Fibroblast of skin of right biceps (primary cell): ENCODE results near the gene SEPHS2.

Experiments
- DNase-seq: peaks from one replicate; pipeline ENCODE4 v3.0.0-alpha.2; 2013

SEPHS2 gene

GRCh38 chr16:30429418-30429677 is 16.3 kb downstream of the SEPHS2 start:
- no peak for DNase-seq

GRCh38 chr16:30428055-30428454 is 17.6 kb downstream of the SEPHS2 start:
- no peak for DNase-seq

- DNase-seq: no peak
Measured at GRCh38 chr16:30421010-30421409, 24.7 kb downstream of the SEPHS2 start.

- no peak for DNase-seq
Measured at GRCh38 chr16:30418350-30419181, 27.1 kb downstream of the SEPHS2 start.

- peak; percentile 91 for DNase-seq
Measured at GRCh38 chr16:30417529-30418349, 27.9 kb downstream of the SEPHS2 start.

GRCh38 chr16:30416624-30417528 is 28.8 kb downstream of the SEPHS2 start:
- no peak for DNase-seq

- no peak for DNase-seq
Measured at GRCh38 chr16:30416047-30416603, 29.5 kb downstream of the SEPHS2 start.

GRCh38 chr16:30414159-30414558 is 31.5 kb downstream of the SEPHS2 start:
- no peak for DNase-seq

GRCh38 chr16:30413112-30413806 is 32.4 kb downstream of the SEPHS2 start:
- no peak for DNase-seq

- peak; percentile 82 for DNase-seq
Measured at GRCh38 chr16:30409125-30410060, 36.3 kb downstream of the SEPHS2 start.

- DNase-seq: no peak
Measured at GRCh38 chr16:30407804-30408534, 37.7 kb downstream of the SEPHS2 start.

- peak; percentile 87 for DNase-seq
Measured at GRCh38 chr16:30407102-30407803, 38.4 kb downstream of the SEPHS2 start, which contains the start of gene ZNF771. ZNF771 (plus strand) TSS chr16:30407606; CDS start chr16:30408054, 448 bp downstream.

- no peak for DNase-seq
Measured at GRCh38 chr16:30406795-30407101, 38.9 kb downstream of the SEPHS2 start.

GRCh38 chr16:30401768-30402425 is 43.8 kb downstream of the SEPHS2 start:
- DNase-seq: no peak

- no peak for DNase-seq
Measured at GRCh38 chr16:30399435-30400186, 46.1 kb downstream of the SEPHS2 start.

- no peak for DNase-seq
Measured at GRCh38 chr16:30398661-30399434, 46.8 kb downstream of the SEPHS2 start.
